Measurements from ENCODE around the gene ZNF844.
A peak's percentile ranks its signal among the peaks of the same experiment; 100 is the strongest.
"Not testable (repeated sequence)": the region's sequence is repeated elsewhere in the genome, so short reads cannot be mapped to it uniquely, and the experiment has no call there.

The ZNF844 gene

DNA sequence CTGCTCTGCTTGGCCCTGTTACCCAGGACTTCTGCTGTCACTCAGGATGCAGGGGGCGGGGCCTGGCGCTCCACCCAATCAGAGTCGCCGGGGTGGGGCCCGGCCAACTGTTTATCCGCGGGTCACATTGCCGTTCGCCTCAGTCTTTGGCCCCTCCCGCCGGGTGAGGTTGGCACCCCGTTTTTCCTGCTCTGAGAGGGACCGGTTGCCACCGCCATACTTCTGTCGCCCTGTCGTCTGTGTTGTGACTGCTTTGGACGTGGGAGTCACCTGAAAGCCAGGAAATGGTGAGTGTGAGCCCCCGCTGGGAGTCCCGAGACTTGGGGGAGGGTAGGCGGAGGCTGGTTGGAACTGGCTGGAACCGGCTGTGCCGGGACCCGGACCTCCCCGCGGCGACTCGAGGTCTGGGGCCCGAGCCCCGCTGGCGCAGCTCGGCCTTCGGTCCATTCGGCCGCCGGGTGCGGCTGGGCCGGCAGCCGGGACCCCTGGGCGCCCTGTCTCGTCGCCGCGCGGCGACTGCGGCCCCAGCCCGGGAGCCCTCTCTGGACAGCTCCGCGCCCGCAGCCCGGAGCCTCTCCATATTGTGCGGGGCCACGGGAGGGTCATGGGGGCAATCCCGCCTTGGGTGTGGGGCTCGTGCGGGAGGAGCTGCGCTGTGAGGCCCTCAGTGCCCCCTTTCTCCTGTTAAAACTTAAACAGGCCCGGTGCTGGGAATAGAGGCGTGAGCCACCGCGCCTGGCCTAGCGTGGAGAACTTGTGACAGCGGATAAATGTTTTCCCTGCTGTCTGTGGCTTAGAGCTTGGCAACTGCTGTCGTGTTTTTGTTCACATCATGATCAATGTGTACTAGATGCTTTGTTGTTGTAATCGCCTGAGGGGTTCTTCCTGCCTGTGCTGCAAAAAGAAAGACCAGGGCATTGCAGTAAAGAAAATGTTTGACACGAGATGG, at the start of gene ZNF844:
TSS of gene ZNF844 (plus strand) at position 142 of the 949 bp plus-strand sequence. CDS start at position 285, 143 bp downstream.
- peak; percentile 97 for DNase-seq

DNA sequence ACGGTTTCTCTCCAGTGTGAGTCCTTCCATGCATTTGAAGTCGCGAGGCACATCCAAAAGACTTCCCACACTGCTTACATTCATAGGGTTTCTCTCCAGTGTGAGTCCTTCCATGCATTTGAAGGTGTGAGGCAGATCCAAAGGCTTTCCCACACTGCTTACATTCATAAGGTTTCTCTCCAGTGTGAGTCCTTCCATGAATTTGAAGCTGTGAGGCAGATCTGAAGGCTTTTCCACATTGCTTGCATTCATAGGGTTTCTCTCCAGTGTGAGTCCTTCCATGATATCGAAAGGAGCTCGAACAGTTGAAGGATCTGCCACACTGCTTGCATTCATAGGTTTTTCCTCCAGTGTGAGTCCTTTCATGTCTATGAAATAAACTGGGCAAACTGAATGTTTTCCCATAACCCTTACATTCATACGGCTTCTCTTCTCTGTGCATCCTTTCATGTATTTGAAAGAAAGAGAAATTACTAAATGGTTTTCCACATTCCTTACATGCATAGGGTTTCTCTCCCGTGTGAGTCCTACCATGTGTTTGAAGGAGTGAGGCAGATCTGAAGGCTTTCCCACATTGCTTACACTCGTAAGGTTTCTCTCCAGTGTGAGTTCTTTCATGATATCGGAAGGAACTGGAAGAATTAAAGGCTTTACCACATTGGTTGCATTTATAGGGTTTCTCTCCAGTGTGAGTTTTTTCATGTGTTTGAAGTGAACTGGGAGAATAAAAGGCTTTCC, 49.3 kb upstream of the ZNF844 start:
- no peak for DNase-seq

DNA sequence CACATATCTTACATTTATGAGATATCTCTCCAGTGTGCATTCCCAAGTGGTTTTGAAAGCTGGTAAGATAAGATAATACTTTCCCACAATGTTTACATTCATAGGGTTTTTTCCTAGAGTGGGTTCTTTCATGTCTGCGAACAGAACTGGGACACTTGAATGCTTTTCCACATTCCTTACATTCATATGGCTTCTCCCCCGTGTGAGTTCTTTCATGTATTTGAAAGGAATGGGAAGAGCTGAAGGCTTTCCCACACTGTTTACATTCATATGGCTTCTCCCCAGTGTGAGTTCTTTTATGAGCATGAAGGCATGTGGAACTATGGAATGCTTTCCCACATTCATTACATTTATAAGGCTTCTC, 48.8 kb upstream of the ZNF844 start:
- DNase-seq = no peak

DNA sequence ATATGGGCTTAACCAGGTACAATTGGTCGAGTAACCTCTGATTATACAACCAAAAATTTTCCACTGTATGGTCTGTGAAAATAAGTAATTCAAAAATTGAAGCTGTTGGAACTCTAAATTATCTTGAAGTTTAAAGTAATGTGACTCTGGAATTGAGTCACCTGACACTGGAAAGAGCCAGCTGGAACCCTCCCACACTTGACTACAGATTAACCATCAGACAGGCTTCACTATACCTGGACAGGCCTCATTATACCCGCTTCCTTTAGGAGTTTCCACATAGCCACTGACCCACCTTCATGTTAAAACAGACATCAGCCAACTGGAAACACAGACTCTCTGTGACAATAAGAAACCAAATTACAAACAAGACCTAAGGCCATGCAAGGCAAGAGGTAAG, 30.3 kb upstream of the ZNF844 start:
- DNase-seq = no peak

DNA sequence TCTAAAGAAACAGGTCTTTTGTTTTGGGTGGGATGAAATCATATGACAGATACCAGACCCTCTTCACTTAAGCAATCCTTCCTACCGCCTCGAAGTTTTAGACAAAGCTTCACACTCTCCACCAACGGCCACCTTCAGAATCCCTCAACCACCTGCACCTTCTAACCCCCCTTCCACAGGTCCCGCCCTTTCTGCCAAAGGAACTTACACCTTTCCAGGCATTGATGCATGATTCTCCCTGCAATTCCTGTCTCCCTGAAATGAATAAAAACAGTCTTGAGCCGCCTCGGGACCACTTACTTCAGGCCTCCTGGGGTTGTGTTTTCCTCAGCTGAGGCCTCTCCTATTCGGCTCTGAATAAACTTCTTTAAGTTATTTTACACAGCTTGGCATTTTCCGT, 29.9 kb upstream of the ZNF844 start:
- no peak for DNase-seq

DNA sequence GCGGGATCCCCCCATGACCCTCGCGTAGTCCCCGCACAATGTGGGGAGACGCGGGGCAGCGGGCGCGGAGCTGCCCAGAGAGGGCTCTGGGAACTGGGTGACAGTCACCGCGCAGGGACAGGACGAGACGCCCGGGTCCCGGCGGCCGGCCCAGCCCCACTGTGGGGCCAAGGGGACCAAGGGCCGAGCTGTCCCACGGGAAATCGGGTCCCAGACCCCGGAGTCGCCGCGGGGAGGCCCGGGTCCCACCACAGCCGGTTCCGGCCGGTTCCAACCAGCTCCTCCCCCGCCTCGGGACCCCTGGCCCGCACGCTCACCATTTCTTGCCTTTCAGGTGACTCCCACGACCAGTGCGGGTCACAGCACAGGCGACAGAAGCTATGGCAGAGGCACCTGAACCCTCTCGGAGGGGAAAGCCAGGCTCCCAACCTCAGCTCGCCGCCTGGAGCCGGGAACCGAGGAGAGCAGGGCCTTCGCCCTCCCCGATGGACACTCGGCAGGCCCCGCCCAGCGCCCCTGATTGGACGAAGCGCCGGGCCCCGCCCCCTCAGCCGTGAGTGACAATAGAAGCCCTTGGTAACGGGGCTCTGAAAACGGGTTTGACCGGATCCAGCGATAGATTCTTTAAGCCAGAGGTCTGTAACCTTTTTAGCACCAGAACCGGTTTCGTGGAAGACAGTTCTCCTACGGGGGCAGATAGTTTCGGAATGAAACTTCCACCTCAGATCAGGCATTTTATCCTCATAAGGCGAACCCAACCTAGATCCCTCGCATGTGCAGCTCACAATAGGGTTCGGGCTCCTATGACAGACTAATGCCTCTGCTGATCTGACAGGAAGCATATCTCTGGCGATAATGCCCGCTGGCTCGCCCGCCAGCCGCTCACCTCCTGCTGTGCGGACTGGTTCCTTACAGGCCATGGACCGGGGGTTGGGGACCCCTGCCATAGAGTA, 29.0 kb upstream of the ZNF844 start, which contains the start of gene ZNF433:
TSS of gene ZNF433 (minus strand) at position 460 of the 953 bp plus-strand sequence. CDS start at position 320, 140 bp downstream.
- peak; percentile 95 for DNase-seq

DNA sequence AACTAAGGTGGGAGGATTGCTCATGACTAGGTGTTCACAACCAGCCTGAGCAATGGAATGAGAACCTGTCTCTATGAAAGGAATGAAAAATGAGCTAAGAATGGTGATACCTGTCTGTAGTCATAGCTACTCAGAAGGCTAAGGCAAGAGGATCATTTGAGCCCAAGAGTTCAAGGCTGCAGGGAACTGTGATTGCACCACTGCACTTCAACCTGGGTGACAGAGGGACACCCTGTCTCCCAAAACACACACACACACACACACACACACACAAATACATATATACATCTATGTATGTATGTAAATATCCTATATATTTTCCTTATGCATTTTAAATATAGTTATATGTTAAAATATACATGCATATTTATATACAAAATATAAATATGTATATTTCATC, 21.6 kb upstream of the ZNF844 start:
- no peak for DNase-seq

DNA sequence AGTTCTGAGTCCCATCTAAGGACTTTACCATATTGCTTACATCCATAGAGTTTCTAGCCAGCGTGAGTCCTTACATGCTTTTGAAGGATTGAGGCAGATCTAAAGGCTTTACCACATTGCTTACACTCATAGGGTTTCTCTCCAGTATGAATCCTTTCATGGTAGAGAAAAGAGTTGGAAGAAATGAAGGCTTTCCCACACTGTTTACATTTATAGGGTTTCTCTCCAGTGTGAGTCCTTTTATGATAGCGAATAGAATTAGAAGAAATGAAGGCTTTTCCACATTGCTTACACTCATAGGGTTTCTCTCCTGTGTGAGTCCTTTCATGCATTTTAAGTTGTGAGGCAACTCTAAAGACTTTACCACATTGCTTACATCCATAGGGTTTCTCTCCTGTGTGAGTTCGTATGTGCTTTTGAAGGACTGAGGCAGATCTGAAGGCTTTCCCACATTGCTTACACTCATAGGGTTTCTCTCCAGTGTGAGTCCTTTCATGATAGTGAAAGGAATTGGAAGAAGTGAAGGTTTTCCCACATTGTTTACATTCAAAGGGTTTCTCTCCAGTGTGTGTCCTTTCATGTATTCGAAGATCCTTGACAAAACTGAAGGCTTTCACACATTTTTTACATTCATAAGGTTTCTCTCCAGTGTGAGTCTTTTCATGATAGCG, 20.6 kb upstream of the ZNF844 start:
- no peak for DNase-seq

DNA sequence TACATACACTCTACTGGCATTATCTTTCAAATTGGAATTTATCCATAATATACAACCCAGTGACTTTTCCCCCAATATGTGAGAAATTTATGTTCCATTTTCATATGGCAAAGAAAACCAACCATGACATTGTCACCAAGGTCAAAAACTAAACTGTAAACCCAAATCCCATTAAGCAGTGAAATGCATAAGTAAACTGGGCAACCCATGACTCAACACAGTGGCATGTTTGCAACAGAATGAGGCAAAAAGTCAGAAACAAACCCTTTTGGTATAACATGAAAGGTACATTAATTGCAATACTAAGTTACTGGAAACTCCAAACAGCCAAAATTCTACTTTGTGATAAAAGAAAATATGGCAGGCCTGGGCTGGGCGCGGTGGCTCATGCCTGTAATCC, 16.7 kb upstream of the ZNF844 start:
- no peak for DNase-seq

DNA sequence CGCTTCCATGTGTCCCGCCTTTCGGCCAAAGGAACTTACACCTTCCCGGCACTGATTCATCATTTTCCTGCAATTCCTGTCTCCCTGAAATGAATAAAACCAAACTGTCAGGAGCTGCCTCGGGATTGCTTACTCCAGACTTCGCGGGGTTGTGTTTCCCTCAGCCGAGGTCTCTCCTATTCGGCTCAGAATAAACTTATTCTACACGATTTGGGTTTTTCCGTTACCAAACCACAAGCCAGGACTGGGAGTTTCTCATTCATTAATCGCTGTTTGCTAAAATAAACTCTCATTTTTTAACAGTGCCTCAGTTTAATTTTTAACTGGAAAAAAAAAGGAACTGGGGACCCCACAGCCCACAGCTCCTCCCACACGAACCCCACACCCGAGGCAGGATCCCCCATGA, 12.4 kb upstream of the ZNF844 start:
- no peak for DNase-seq

DNA sequence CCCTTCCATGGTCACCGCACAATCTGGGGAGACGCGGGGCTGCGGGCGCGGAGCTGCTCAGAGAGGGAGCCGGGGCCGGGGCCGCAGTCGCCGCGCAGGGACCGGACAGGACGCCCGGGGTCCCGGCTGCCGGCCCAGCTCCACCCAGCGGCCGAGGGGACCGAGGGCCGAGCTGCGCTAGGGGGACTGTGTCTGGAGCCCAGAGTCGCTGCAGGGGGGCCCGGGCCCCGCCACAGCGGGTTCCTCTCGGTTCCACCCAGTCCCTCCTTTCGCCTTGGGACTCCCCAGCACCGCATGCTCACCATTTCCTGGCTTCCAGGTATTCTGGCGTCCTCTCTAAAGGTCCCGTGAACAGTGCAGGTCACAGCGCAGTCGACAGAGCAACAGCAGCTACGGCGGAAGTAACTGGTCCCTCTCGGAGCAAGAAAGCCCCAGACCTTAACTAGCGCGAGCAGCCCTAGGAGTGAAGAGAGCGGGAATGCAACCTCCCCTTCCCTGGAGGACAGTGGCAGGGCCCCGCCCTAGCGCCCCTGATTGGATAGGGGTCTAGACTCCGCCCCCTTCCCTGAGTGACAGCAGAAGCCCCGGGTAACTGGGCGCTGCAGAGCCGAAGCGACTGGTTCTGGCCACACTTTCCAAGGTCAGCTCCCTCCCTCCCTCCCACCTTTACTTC, 11.9 kb upstream of the ZNF844 start, which contains the start of gene ZNF878:
TSS of gene ZNF878 (minus strand) at position 465 of the 673 bp plus-strand sequence. CDS start at position 305, 160 bp downstream.
- peak; percentile 88 for DNase-seq

DNA sequence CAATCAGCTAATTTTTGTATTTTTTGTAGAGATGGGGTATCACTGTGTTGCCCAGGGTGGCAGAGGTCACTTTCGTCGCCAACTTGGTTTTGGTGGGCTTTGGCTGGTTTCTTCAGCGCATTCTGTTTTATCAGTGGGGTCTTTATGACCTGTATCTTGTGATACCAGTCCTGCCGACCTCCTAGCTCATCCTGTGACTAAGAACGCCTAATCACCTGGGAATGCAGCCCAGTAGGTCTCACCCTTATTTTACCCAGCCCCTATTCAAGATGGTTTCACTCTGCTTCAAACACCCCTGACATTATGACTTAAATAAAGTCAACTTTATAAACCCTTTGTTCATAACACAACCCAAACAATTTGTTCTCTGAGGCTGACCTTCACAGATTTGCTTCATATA, 8.7 kb upstream of the ZNF844 start:
- DNase-seq = no peak

DNA sequence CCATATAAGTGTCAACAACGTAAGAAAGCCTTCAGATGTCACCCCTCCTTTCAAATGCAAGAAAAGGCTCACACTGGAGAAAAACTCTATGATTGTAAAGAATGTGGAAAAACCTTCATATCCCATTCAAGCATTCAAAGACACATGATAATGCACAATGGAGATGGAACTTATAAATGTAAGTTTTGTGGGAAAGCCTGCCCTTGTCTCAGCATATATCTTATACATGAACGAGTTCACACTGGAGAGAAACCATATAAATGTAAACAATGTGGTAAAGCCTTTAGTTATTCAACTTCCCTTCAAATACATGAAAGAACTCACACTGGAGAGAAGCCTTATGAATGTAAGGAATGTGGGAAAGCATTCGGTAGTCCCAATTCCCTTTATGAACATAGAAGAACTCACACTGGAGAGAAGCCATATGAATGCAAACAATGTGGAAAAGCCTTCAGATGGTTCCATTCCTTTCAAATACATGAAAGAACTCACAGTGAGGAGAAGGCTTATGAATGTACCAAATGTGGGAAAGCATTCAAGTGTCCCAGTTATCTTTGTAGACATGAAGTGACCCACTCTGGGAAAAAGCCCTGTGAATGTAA, 11.1 kb downstream of the ZNF844 start:
- DNase-seq = no peak

DNA sequence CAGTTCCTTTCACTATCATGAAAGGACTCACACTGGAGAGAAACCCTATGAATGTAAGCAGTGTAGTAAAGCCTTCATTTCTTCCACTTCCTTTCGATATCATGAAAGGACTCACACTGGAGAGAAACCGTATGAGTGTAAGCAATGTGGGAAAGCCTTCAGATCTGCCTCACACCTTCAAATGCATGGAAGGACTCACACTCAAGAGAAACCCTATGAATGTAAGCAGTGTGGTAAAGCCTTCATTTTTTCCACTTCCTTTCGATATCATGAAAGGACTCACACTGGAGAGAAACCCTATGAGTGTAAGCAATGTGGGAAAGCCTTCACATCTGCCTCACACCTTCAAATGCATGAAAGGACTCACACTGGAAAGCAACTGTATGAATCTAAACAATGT, 11.8 kb downstream of the ZNF844 start:
- not testable (repeated sequence) for DNase-seq

DNA sequence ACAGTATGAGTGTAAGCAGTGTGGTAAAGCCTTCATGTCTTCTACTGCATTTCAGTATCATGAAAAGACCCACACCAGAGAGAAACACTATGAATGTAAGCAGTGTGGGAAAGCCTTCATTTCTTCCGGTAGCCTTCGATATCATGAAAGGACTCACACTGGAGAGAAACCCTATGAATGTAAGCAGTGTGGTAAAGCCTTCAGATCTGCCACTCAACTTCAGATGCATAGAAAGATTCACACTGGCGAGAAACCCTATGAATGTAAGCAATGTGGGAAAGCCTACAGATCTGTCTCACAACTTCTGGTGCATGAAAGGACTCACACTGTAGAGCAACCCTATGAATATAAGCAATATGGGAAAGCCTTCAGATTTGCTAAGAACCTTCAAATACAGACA, 12.8 kb downstream of the ZNF844 start:
- DNase-seq = no peak

DNA sequence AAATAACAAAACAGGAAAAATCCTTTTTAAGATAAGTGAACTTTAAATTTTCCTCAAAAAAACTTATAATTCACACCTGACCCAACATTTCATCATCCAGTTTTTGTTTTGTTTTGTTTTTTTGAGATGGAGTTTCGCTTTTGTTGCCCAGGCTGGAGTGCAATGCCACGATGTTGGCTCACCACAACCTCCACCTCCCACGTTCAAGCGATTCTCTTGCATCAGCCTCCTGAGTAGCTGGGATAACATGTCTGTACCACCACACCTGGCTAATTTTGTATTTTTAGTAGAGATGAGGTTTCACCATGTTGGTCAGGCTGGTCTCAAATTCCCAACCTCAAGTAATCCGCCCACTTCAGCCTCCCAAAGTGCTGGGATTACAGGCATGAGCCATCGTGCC, 18.8 kb downstream of the ZNF844 start:
- DNase-seq = not testable (repeated sequence)

DNA sequence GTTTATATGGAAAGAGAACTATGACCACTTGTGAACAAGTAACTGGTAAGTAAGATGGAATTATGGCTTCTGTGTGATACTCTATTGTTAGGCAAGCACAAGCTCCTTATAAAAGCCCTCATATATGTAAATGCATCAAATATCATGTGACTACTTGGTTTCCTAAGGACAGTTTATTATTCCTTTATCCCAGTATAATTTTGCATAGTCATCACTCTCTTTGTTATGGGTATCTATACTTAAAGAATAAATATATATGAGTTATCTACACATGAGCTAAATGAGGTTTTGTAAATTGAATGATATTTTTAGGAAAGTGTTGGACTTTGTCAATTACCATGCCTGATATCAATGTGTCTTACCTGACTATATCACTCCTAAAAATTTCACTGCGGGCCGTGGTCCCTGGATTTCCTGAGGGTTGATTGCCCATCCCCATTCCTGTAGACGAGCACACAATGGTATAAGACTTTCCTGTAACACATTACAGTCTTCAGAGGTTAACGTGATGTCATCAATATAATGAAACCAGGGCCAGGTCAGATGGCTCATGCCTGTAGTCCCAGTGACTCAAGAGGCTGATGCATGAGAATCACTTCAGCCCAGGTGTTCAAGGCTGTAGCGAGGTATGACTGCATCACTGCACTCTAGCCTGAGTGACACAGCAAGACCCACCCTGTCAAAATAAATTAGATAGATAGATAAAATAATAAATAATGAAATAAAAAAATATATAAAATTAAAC, 20.7 kb downstream of the ZNF844 start:
- no peak for DNase-seq

DNA sequence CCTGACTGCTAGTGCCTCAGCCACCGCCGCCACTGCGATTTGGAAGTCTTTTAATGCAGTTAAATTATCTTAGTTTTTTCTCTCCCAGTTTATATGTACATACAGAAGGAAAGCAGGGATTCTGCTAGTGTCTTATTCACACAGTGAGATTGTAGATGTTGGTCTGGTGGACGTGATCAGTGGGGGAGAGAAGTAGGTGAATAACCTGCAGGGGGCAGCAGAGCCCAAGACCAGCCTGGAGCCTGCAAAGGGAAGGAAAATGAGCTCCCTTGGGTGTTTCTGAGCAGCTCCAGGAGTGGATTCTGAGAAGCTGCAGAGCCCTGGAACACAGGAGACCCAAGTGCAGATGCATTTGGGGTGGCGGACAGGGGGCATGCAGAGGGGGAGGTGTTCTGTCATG, 26.3 kb downstream of the ZNF844 start:
- DNase-seq = peak; percentile 78

DNA sequence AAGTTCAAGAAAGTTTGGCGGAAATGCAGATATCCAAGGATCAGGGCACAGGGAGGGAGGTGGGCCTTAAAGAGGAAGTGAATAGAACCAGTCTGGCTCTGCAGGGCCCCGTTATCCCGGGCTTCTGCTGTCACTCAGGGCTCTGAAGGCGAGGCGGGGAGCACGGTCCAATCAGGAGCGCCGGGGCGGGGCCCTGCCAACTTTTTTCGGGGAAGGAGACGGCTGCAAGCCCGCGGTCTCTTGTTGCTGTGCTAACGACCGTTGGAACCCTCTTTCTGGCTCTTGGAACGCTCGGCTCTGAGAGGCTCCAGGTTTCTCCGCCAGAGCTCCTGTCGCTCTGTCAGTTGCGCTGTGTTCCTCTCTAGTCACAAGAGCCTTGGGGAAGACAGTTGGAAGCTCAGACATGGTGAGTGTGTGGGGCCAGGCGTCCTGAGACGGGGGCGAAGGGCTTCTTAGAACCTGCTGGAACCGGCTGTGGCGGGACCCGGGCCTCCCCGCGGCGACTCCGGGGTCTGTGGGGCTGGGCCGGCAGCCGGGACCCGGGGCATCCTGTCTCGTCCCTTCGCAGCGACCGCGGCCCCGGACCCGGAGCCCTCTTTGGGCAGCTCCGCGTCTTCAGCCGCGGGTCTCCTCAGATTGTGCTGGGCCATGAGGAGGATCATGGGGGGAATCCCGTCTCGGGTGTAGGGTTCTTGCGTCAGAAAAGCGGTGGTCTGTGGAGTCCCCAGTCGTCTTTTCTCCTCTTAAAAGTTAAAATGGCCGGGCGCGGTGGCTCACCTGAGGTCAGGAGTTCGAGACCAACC, 27.7 kb downstream of the ZNF844 start:
- peak; percentile 92 for DNase-seq

Measured in right forelimb (tissue), 1 donor.